Thoracic aorta (tissue), 2 donors: ENCODE measurements around the gene DUSP7. TPM values are rescaled to one million over a fixed set of nuclear protein-coding genes. Genes with fewer than 3 reads are reported as not detected.

ENCODE experiments used
- ATAC-seq: fragments of 150-250 bp; one replicate; pipeline ENCODE4 v1.8.0; 2017; ENCODE audit warnings: low read depth; ENCODE audit not compliant: insufficient number of reproducible peaks, low FRiP score
- DNase-seq: peaks from one replicate; pipeline ENCODE4 v3.0.0-alpha.2; 2020; ENCODE audit warnings: low spot score
- H3K27ac ChIP-seq, 2 donors: fragments of 200-600 bp; sonication (generic); 1 replicate in 1 of 2; 2 replicates in 1 of 2; pipeline ENCODE4 v1.5.1; 2016; ENCODE audit warnings: mild to moderate bottlenecking in 2 of 2, moderate library complexity in 2 of 2
- H3K27me3 ChIP-seq: fragments of 200-600 bp; sonication (generic); replicated peaks from 2 replicates; pipeline ENCODE4 v1.6.0; 2016; ENCODE audit warnings: mild to moderate bottlenecking; ENCODE audit not compliant: insufficient read depth
- H3K36me3 ChIP-seq: fragments of 200-600 bp; sonication (generic); one replicate; pipeline ENCODE4 v1.5.1; 2016
- H3K4me1 ChIP-seq, 2 donors: fragments of 200-600 bp; sonication (generic); 1 replicate in 1 of 2; 2 replicates in 1 of 2; pipeline versions ENCODE4 v1.5.1 to v1.6.0; 2016; ENCODE audit warnings: low read depth in 2 of 2, mild to moderate bottlenecking in 1 of 2; ENCODE audit not compliant: control insufficient read depth in 1 of 2
- H3K4me3 ChIP-seq: fragments of 200-600 bp; sonication (generic); 2 replicates; pipeline ENCODE4 v1.5.1; 2016; ENCODE audit warnings: mild to moderate bottlenecking
- H3K9me3 ChIP-seq: fragments of 200-600 bp; sonication (generic); 2 replicates; pipeline ENCODE4 v1.5.1; 2016
- CTCF ChIP-seq: fragments of 200-600 bp; sonication (generic); IDR thresholded peaks from one replicate; pipeline ENCODE4 v1.5.1; 2019; ENCODE audit warnings: antibody characterized with exemption
- total RNA-seq, 2 donors: library from RNA; depleted of rRNA; stranded (reverse); fragments of >200 nt; gene quantifications; one replicate each; pipeline versions ENCODE4 v1.1.0 to v1.2.3, GENCODE V29; 2016

The DUSP7 gene
- total RNA-seq, 2 donors from 2014 or later = 41.1 to 42.2 TPM

- no peaks in the 10 kb centered on the region for H3K9me3 ChIP-seq
- H3K4me3 ChIP-seq = peak overlapping the region; percentile 23
- H3K36me3 ChIP-seq = no peaks in the 10 kb centered on the region
- DNase-seq = no peak
- TF ChIP-seq CTCF = peak; percentile 31
- H3K27ac ChIP-seq = peak overlapping the region; percentile 72 to 73
- peaks cover 12 to 15% of the 10 kb centered on the region in 2 donors for H3K4me1 ChIP-seq
- no peak for ATAC-seq
- H3K27me3 ChIP-seq = no peaks in the 10 kb centered on the region
Measured at GRCh38 chr3:52076896-52077780, 20.8 kb upstream of the DUSP7 start.

- Histone ChIP-seq H3K27me3 (no peaks in the 10 kb centered on the region), H3K4me1 (peaks cover 26 to 37% of the 10 kb centered on the region in 2 donors), H3K36me3 (no peaks in the 10 kb centered on the region), H3K4me3 (no peak overlapping the region), H3K27ac (no peak overlapping the region), H3K9me3 (no peaks in the 10 kb centered on the region)
- no peak for DNase-seq
- TF ChIP-seq CTCF = no peak
- ATAC-seq = no peak
Measured at GRCh38 chr3:52073490-52073889, 17.1 kb upstream of the DUSP7 start.

- DNase-seq = no peak
- no peaks in the 10 kb centered on the region for H3K36me3 ChIP-seq
- H3K27me3 ChIP-seq = no peaks in the 10 kb centered on the region
- H3K27ac ChIP-seq = no peak overlapping the region
- H3K4me3 ChIP-seq = no peak overlapping the region
- ATAC-seq = no peak
- TF ChIP-seq CTCF = no peak
- peaks cover 19 to 31% of the 10 kb centered on the region in 2 donors for H3K4me1 ChIP-seq
- H3K9me3 ChIP-seq = no peaks in the 10 kb centered on the region
Measured at GRCh38 chr3:52072471-52072870, 16.1 kb upstream of the DUSP7 start.

GRCh38 chr3:52072020-52072419 lies 15.6 kb upstream of the DUSP7 start:
- DNase-seq (no peak), ATAC-seq (no peak)
- TF ChIP-seq CTCF = no peak
- no peaks in the 10 kb centered on the region for H3K27me3 ChIP-seq
- peaks cover 15 to 26% of the 10 kb centered on the region in 2 donors for H3K4me1 ChIP-seq
- no peak overlapping the region for H3K4me3 ChIP-seq
- no peaks in the 10 kb centered on the region for H3K36me3 ChIP-seq
- no peaks in the 10 kb centered on the region for H3K9me3 ChIP-seq
- no peak overlapping the region for H3K27ac ChIP-seq

- TF ChIP-seq CTCF = peak; percentile 20
- DNase-seq (no peak), ATAC-seq (peak; percentile 64)
- H3K27ac ChIP-seq = peak overlapping the region; percentile 87 to 91
- H3K36me3 ChIP-seq = no peaks in the 10 kb centered on the region
- H3K27me3 ChIP-seq = no peaks in the 10 kb centered on the region
- no peak overlapping the region for H3K4me3 ChIP-seq
- no peaks in the 10 kb centered on the region for H3K9me3 ChIP-seq
- peaks cover 14 to 22% of the 10 kb centered on the region in 2 donors for H3K4me1 ChIP-seq
Measured at GRCh38 chr3:52070724-52071621, 14.6 kb upstream of the DUSP7 start.
